Parathyroid adenoma (tissue), 2 donors: Measurements from ENCODE around the gene NPAS2.

Experiments
- H2AFZ ChIP-seq: fragments of 300-600 bp; sonication (generic); one replicate; pipeline ENCODE4 v1.7.0; 2017; ENCODE audit warnings: antibody characterized with exemption, mild to moderate bottlenecking
- H3K27ac ChIP-seq: fragments of 300-600 bp; sonication (generic); one replicate; pipeline ENCODE4 v1.7.0; 2017
- H3K27me3 ChIP-seq: fragments of 300-600 bp; sonication (generic); one replicate; pipeline ENCODE4 v1.7.0; 2017; ENCODE audit warnings: low read length; ENCODE audit not compliant: control insufficient read depth, insufficient read depth
- H3K36me3 ChIP-seq: fragments of 300-600 bp; sonication (generic); one replicate; pipeline ENCODE4 v1.7.0; 2017; ENCODE audit warnings: low read length; ENCODE audit not compliant: control insufficient read depth, insufficient read depth
- H3K4me1 ChIP-seq: fragments of 300-600 bp; sonication (generic); one replicate; pipeline ENCODE4 v1.7.0; 2017; ENCODE audit warnings: control low read depth
- H3K4me2 ChIP-seq: fragments of 300-600 bp; sonication (generic); one replicate; pipeline ENCODE4 v1.7.0; 2017; ENCODE audit warnings: low read length
- H3K4me3 ChIP-seq: fragments of 300-600 bp; sonication (generic); one replicate; pipeline ENCODE4 v1.7.0; 2017; ENCODE audit warnings: low read depth, low read length
- H3K79me2 ChIP-seq: fragments of 300-600 bp; sonication (generic); one replicate; pipeline ENCODE4 v1.7.0; 2017; ENCODE audit warnings: control low read depth
- H3K9ac ChIP-seq: fragments of 300-600 bp; sonication (generic); one replicate; pipeline ENCODE4 v1.7.0; 2017; ENCODE audit warnings: mild to moderate bottlenecking
- H3K9me3 ChIP-seq: fragments of 300-600 bp; sonication (generic); one replicate; pipeline ENCODE4 v1.7.0; 2017; ENCODE audit warnings: low read length; ENCODE audit not compliant: control insufficient read depth
- CTCF ChIP-seq: fragments of 300-600 bp; sonication (generic); IDR thresholded peaks from one replicate; pipeline ENCODE4 v1.7.0; 2017; ENCODE audit warnings: antibody characterized with exemption, mild to moderate bottlenecking
- donor health status: primary hyperparathyroidism.

The NPAS2 gene

GRCh38 chr2:100934504-100935371 is 114.8 kb downstream of the NPAS2 start:
- Histone ChIP-seq H3K79me2 (no peaks in the 10 kb centered on the region), H3K27me3 (no peaks in the 10 kb centered on the region), H2AFZ (no peak overlapping the region), H3K9ac (no peak overlapping the region), H3K27ac (no peak overlapping the region), H3K9me3 (no peaks in the 10 kb centered on the region), H3K4me2 (no peak overlapping the region), H3K4me1 (no peaks in the 10 kb centered on the region), H3K36me3 (no peaks in the 10 kb centered on the region), H3K4me3 (no peak overlapping the region)
- TF ChIP-seq CTCF = no peak

GRCh38 chr2:100935372-100935752 is 115.4 kb downstream of the NPAS2 start:
- Histone ChIP-seq H3K79me2 (no peaks in the 10 kb centered on the region), H3K9me3 (no peaks in the 10 kb centered on the region), H3K9ac (no peak overlapping the region), H3K4me3 (no peak overlapping the region), H3K27ac (no peak overlapping the region), H3K4me2 (no peak overlapping the region), H3K4me1 (no peaks in the 10 kb centered on the region), H2AFZ (no peak overlapping the region), H3K27me3 (no peaks in the 10 kb centered on the region), H3K36me3 (no peaks in the 10 kb centered on the region)
- no peak for TF ChIP-seq CTCF

GRCh38 chr2:100936070-100936741 is 116.3 kb downstream of the NPAS2 start:
- Histone ChIP-seq H3K4me2 (no peak overlapping the region), H3K9ac (no peak overlapping the region), H3K4me1 (no peaks in the 10 kb centered on the region), H3K4me3 (no peak overlapping the region), H3K9me3 (no peaks in the 10 kb centered on the region), H3K27ac (no peak overlapping the region), H3K27me3 (no peaks in the 10 kb centered on the region), H3K36me3 (no peaks in the 10 kb centered on the region), H2AFZ (no peak overlapping the region), H3K79me2 (no peaks in the 10 kb centered on the region)
- TF ChIP-seq CTCF = no peak

- Histone ChIP-seq H3K4me3 (no peak overlapping the region), H3K36me3 (no peaks in the 10 kb centered on the region), H3K79me2 (no peaks in the 10 kb centered on the region), H3K9me3 (no peaks in the 10 kb centered on the region), H3K27ac (no peak overlapping the region), H3K4me1 (no peaks in the 10 kb centered on the region), H3K4me2 (no peak overlapping the region), H3K9ac (no peak overlapping the region), H2AFZ (no peak overlapping the region), H3K27me3 (no peaks in the 10 kb centered on the region)
- TF ChIP-seq CTCF = no peak
These were observed 117.1 kb downstream of the NPAS2 start for GRCh38 chr2:100936972-100937542.
